ENCODE measurements around the gene IQGAP3.
"Not testable (repeated sequence)": the region's sequence is repeated elsewhere in the genome, so short reads cannot be mapped to it uniquely, and the experiment has no call there.

Gene IQGAP3

DNA sequence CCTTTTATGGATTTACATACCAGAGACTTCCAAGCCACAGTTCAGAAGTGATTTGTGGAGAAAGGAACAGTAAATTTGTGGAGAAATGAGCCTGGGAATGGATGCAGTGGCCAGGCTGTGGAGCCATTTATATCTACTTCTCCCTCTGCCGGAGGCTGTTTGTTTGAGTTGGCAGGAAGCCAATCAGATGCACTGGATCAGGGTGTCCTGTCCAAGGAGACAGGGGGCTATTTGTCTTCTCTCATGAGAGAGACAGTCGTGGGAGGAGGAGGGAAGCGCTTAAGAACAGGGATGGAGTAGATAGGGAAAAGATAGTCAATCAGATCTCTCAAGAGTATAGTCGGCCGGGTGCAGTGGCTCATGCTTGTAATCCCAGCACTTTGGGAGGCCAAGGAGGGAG, 44.1 kb upstream of the IQGAP3 start:
- no peaks in the 10 kb centered on the region for H3K36me3 ChIP-seq (ENCODE audit: control insufficient read depth in 1 of 2, insufficient read depth in 2 of 2, low read length in 2 of 2)
- no peak overlapping the region for H4K8ac ChIP-seq (ENCODE audit: low read depth, low read length)
- H3K4ac ChIP-seq (ENCODE audit: low read depth, low read length), result no peak overlapping the region
- no peaks in the 10 kb centered on the region for H3K79me1 ChIP-seq (ENCODE audit: low read length)
- no peak overlapping the region for H3K4me3 ChIP-seq (ENCODE audit: low read depth, low read length)
- no peak overlapping the region for H2BK12ac ChIP-seq (ENCODE audit: low read length)
- no peak overlapping the region for H3K23ac ChIP-seq (ENCODE audit: low read length)
- H3K27me3 ChIP-seq (ENCODE audit: insufficient read depth, low read length), result no peaks in the 10 kb centered on the region
- H3K14ac ChIP-seq (ENCODE audit: low read length), result no peak overlapping the region
- H3K9ac ChIP-seq (ENCODE audit: low read length), result no peak overlapping the region
- no peak overlapping the region for H2AK5ac ChIP-seq (ENCODE audit: low read length)
- no peak overlapping the region for H3K27ac ChIP-seq (ENCODE audit: low read depth, low read length)
- H3K79me2 ChIP-seq (ENCODE audit: control insufficient read depth, insufficient read depth, low read length, poor library complexity), result no peaks in the 10 kb centered on the region
- no peak overlapping the region for H3K4me2 ChIP-seq (ENCODE audit: low read length)
- H3K18ac ChIP-seq (ENCODE audit: low read length), result no peak overlapping the region
- H4K91ac ChIP-seq (ENCODE audit: low read depth, low read length), result no peak overlapping the region
- no peaks in the 10 kb centered on the region for H3K9me3 ChIP-seq (ENCODE audit: insufficient read depth, low read depth, low read length)
- WGBS (ENCODE audit: extremely low coverage, insufficient coverage, insufficient read length), result no CpG with 5 or more reads among the region's 5 CpGs
- no peak overlapping the region for H2AFZ ChIP-seq (ENCODE audit: insufficient read depth, low read length, poor library complexity)
- H2BK120ac ChIP-seq (ENCODE audit: insufficient read depth, low read length, poor library complexity), result no peak overlapping the region
- no peak overlapping the region for H4K12ac ChIP-seq (ENCODE audit: low read depth, low read length)
- H2BK5ac ChIP-seq (ENCODE audit: low read depth, low read length, poor library complexity), result no peak overlapping the region
- H3K4me1 ChIP-seq (ENCODE audit: control insufficient read depth in 1 of 2, insufficient read depth in 2 of 2, low read length in 2 of 2), result no peaks in the 10 kb centered on the region
- DNase-seq, result no peak

- H3K4me1 ChIP-seq (ENCODE audit: control insufficient read depth in 1 of 2, insufficient read depth in 2 of 2, low read length in 2 of 2), result no peaks in the 10 kb centered on the region
- H4K12ac ChIP-seq (ENCODE audit: low read depth, low read length), result no peak overlapping the region
- H3K4me2 ChIP-seq (ENCODE audit: low read length), result no peak overlapping the region
- H3K79me1 ChIP-seq (ENCODE audit: low read length), result no peaks in the 10 kb centered on the region
- WGBS (ENCODE audit: extremely low coverage, insufficient coverage, insufficient read length), result no CpG with 5 or more reads among the region's 4 CpGs
- H3K23ac ChIP-seq (ENCODE audit: low read length), result no peak overlapping the region
- no peak overlapping the region for H2AK5ac ChIP-seq (ENCODE audit: low read length)
- no peak overlapping the region for H3K4ac ChIP-seq (ENCODE audit: low read depth, low read length)
- H2AFZ ChIP-seq (ENCODE audit: insufficient read depth, low read length, poor library complexity), result no peak overlapping the region
- no peak overlapping the region for H3K9ac ChIP-seq (ENCODE audit: low read length)
- no peak overlapping the region for H3K14ac ChIP-seq (ENCODE audit: low read length)
- H4K8ac ChIP-seq (ENCODE audit: low read depth, low read length), result no peak overlapping the region
- H4K91ac ChIP-seq (ENCODE audit: low read depth, low read length), result no peak overlapping the region
- no peaks in the 10 kb centered on the region for H3K36me3 ChIP-seq (ENCODE audit: control insufficient read depth in 1 of 2, insufficient read depth in 2 of 2, low read length in 2 of 2)
- no peaks in the 10 kb centered on the region for H3K9me3 ChIP-seq (ENCODE audit: insufficient read depth, low read depth, low read length)
- H2BK120ac ChIP-seq (ENCODE audit: insufficient read depth, low read length, poor library complexity), result no peak overlapping the region
- H2BK5ac ChIP-seq (ENCODE audit: low read depth, low read length, poor library complexity), result no peak overlapping the region
- no peak for DNase-seq
- no peaks in the 10 kb centered on the region for H3K27me3 ChIP-seq (ENCODE audit: insufficient read depth, low read length)
- H3K18ac ChIP-seq (ENCODE audit: low read length), result no peak overlapping the region
- H2BK12ac ChIP-seq (ENCODE audit: low read length), result no peak overlapping the region
- H3K4me3 ChIP-seq (ENCODE audit: low read depth, low read length), result no peak overlapping the region
- no peaks in the 10 kb centered on the region for H3K79me2 ChIP-seq (ENCODE audit: control insufficient read depth, insufficient read depth, low read length, poor library complexity)
- no peak overlapping the region for H3K27ac ChIP-seq (ENCODE audit: low read depth, low read length)
These were observed 43.6 kb upstream of the IQGAP3 start for GRCh38 chr1:156615946-156616345.

- H2AK5ac ChIP-seq (ENCODE audit: low read length), result no peak overlapping the region
- no peak overlapping the region for H4K91ac ChIP-seq (ENCODE audit: low read depth, low read length)
- H3K4me1 ChIP-seq (ENCODE audit: control insufficient read depth in 1 of 2, insufficient read depth in 2 of 2, low read length in 2 of 2), result no peaks in the 10 kb centered on the region
- H2BK120ac ChIP-seq (ENCODE audit: insufficient read depth, low read length, poor library complexity), result no peak overlapping the region
- H3K4ac ChIP-seq (ENCODE audit: low read depth, low read length), result no peak overlapping the region
- no peak overlapping the region for H3K23ac ChIP-seq (ENCODE audit: low read length)
- H3K14ac ChIP-seq (ENCODE audit: low read length), result no peak overlapping the region
- H4K8ac ChIP-seq (ENCODE audit: low read depth, low read length), result no peak overlapping the region
- no peaks in the 10 kb centered on the region for H3K79me1 ChIP-seq (ENCODE audit: low read length)
- no CpG with 5 or more reads among the region's 3 CpGs for WGBS (ENCODE audit: extremely low coverage, insufficient coverage, insufficient read length)
- H3K27ac ChIP-seq (ENCODE audit: low read depth, low read length), result no peak overlapping the region
- H3K79me2 ChIP-seq (ENCODE audit: control insufficient read depth, insufficient read depth, low read length, poor library complexity), result no peaks in the 10 kb centered on the region
- DNase-seq, result no peak
- H3K9me3 ChIP-seq (ENCODE audit: insufficient read depth, low read depth, low read length), result peaks cover 2% of the 10 kb centered on the region
- no peak overlapping the region for H3K4me3 ChIP-seq (ENCODE audit: low read depth, low read length)
- no peak overlapping the region for H2AFZ ChIP-seq (ENCODE audit: insufficient read depth, low read length, poor library complexity)
- H4K12ac ChIP-seq (ENCODE audit: low read depth, low read length), result no peak overlapping the region
- no peaks in the 10 kb centered on the region for H3K27me3 ChIP-seq (ENCODE audit: insufficient read depth, low read length)
- H3K18ac ChIP-seq (ENCODE audit: low read length), result no peak overlapping the region
- no peaks in the 10 kb centered on the region for H3K36me3 ChIP-seq (ENCODE audit: control insufficient read depth in 1 of 2, insufficient read depth in 2 of 2, low read length in 2 of 2)
- no peak overlapping the region for H2BK5ac ChIP-seq (ENCODE audit: low read depth, low read length, poor library complexity)
- H2BK12ac ChIP-seq (ENCODE audit: low read length), result no peak overlapping the region
- no peak overlapping the region for H3K9ac ChIP-seq (ENCODE audit: low read length)
- H3K4me2 ChIP-seq (ENCODE audit: low read length), result no peak overlapping the region
These were observed 40.3 kb upstream of the IQGAP3 start for GRCh38 chr1:156612666-156613065.

DNA sequence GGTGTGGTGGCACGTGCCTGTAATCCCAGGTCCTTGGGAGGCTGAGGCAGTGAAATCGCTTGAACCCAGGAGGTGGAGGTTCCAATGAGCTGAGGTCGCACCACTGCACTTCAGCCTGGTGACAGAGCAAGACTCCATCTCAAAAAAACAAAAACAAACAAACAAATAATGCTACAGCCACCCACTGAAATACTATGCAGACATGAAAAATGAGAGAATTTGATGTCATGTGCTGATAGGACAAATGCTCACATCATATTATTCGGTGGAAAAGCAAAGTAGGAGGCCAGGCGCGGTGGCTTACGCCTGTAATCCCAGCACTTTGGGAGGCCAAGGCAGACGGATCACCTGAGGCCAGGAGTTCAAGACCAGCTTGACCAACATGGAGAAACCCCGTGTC, 37.7 kb upstream of the IQGAP3 start:
- whole genome bisulfite sequencing (ENCODE audit: extremely low coverage, insufficient coverage, insufficient read length), result no CpG with 5 or more reads among the region's 9 CpGs
- not testable (repeated sequence) for H3K79me1 ChIP-seq (ENCODE audit: low read length); H3K27me3 ChIP-seq (ENCODE audit: insufficient read depth, low read length)

More for the DNA sequence above, 37.7 kb upstream of the IQGAP3 start:
- H2BK5ac ChIP-seq (ENCODE audit: low read depth, low read length, poor library complexity); H4K12ac ChIP-seq (ENCODE audit: low read depth, low read length); H3K4ac ChIP-seq (ENCODE audit: low read depth, low read length); H3K36me3 ChIP-seq (ENCODE audit: control insufficient read depth in 1 of 2, insufficient read depth in 2 of 2, low read length in 2 of 2); H3K4me1 ChIP-seq (ENCODE audit: control insufficient read depth in 1 of 2, insufficient read depth in 2 of 2, low read length in 2 of 2); H4K8ac ChIP-seq (ENCODE audit: low read depth, low read length); H3K14ac ChIP-seq (ENCODE audit: low read length); H2AK5ac ChIP-seq (ENCODE audit: low read length); H2BK12ac ChIP-seq (ENCODE audit: low read length); DNase-seq; H4K91ac ChIP-seq (ENCODE audit: low read depth, low read length); H3K4me2 ChIP-seq (ENCODE audit: low read length); H3K9me3 ChIP-seq (ENCODE audit: insufficient read depth, low read depth, low read length); H2AFZ ChIP-seq (ENCODE audit: insufficient read depth, low read length, poor library complexity); H3K27ac ChIP-seq (ENCODE audit: low read depth, low read length); H3K4me3 ChIP-seq (ENCODE audit: low read depth, low read length); H3K9ac ChIP-seq (ENCODE audit: low read length); H3K18ac ChIP-seq (ENCODE audit: low read length); H2BK120ac ChIP-seq (ENCODE audit: insufficient read depth, low read length, poor library complexity); H3K23ac ChIP-seq (ENCODE audit: low read length); H3K79me2 ChIP-seq (ENCODE audit: control insufficient read depth, insufficient read depth, low read length, poor library complexity): not testable (repeated sequence)
